ENCODE measurements around the gene PERM1. TPM values are rescaled to one million over a fixed set of nuclear protein-coding genes. Genes with fewer than 3 reads are reported as not detected.

The PERM1 gene
- total RNA-seq, 1 experiment from 2014 or later, result 0.39 TPM

GRCh38 chr1:1024149-1024770 is 42.4 kb upstream of the PERM1 start:
- ChIA-PET POLR2A (interaction anchor here (1.1 kb wide), 1 partner anchor 40 kb away, joined by 3 read pairs; no protein-coding TSS in a partner anchor), CTCF (no interaction called here), RAD21 (ENCODE audit: low non-redundant PET in 1 of 2, low total read pairs in 2 of 2, uncharacterized antibody in 2 of 2, unreplicated experiment in 2 of 2) (no interaction called here)
- TF ChIP-seq RAD21 (IDR thresholded peaks at IDR 0.05; ENCODE audit: low read depth) (no peak), SIN3A (IDR thresholded peaks at IDR 0.05; ENCODE audit: low read depth) (no peak), JUND (IDR thresholded peaks at IDR 0.05) (no peak)
- TF ChIP-seq, protein P1, sequence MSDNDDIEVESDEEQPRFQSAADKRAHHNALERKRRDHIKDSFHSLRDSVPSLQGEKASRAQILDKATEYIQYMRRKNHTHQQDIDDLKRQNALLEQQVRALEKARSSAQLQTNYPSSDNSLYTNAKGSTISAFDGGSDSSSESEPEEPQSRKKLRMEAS (IDR thresholded peaks at IDR 0.05), result no peak
- TF ChIP-seq, protein P2, sequence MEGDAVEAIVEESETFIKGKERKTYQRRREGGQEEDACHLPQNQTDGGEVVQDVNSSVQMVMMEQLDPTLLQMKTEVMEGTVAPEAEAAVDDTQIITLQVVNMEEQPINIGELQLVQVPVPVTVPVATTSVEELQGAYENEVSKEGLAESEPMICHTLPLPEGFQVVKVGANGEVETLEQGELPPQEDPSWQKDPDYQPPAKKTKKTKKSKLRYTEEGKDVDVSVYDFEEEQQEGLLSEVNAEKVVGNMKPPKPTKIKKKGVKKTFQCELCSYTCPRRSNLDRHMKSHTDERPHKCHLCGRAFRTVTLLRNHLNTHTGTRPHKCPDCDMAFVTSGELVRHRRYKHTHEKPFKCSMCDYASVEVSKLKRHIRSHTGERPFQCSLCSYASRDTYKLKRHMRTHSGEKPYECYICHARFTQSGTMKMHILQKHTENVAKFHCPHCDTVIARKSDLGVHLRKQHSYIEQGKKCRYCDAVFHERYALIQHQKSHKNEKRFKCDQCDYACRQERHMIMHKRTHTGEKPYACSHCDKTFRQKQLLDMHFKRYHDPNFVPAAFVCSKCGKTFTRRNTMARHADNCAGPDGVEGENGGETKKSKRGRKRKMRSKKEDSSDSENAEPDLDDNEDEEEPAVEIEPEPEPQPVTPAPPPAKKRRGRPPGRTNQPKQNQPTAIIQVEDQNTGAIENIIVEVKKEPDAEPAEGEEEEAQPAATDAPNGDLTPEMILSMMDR (IDR thresholded peaks at IDR 0.05 in 2 of 3, conservative IDR thresholded peaks at IDR 0.05 in 1 of 3; ENCODE audit: borderline replicate concordance in 1 of 3, insufficient read depth in 1 of 3, low read depth in 2 of 3, low read length in 2 of 3), result no peak
- Histone ChIP-seq H3K36me3 (ENCODE audit: control insufficient read depth in 1 of 2, insufficient read depth in 2 of 2, low read length in 2 of 2) (peaks cover 0 to 23% of the 10 kb centered on the region in 2 experiments; a peak in 2 of 4 replicates), H3K27ac (ENCODE audit: low read depth, low read length) (peak overlapping the region; percentile 87), H3K9me3 (ENCODE audit: control insufficient read depth in 1 of 2, insufficient read depth in 1 of 2, low read depth in 1 of 2, low read length in 2 of 2) (no peaks in the 10 kb centered on the region), H3K4me2 (ENCODE audit: low read length) (peak overlapping the region; percentile 98), H3K79me2 (ENCODE audit: insufficient read depth, low read length) (peaks cover 77% of the 10 kb centered on the region), H3K9ac (ENCODE audit: low read length) (peak overlapping the region; percentile 67), H2AFZ (ENCODE audit: low read depth, low read length, poor library complexity, severe bottlenecking) (no peak overlapping the region), H3K4me1 (ENCODE audit: control insufficient read depth in 1 of 2, insufficient read depth in 2 of 2, low read length in 2 of 2) (peaks cover 33 to 52% of the 10 kb centered on the region in 2 experiments), H4K20me1 (ENCODE audit: insufficient read depth) (no peaks in the 10 kb centered on the region), H3K4me3 (replicated peaks in 1 of 2; ENCODE audit: low read depth in 1 of 2, low read length in 2 of 2) (peak overlapping the region; percentile 15 to 40), H3K9me2 (ENCODE audit: insufficient read depth) (no peaks in the 10 kb centered on the region), H3K27me3 (ENCODE audit: insufficient read depth, low read length) (no peaks in the 10 kb centered on the region)
- ATAC-seq (peak; percentile 0; the same call in 1 of the 2 replicates), DNase-seq (ENCODE audit: low read depth, low spot score) (no peak)
- intact Hi-C loops (cut with micrococcal nuclease), result no loop called here
- BruUV-seq (replicated peaks), result no TSS peak

DNA sequence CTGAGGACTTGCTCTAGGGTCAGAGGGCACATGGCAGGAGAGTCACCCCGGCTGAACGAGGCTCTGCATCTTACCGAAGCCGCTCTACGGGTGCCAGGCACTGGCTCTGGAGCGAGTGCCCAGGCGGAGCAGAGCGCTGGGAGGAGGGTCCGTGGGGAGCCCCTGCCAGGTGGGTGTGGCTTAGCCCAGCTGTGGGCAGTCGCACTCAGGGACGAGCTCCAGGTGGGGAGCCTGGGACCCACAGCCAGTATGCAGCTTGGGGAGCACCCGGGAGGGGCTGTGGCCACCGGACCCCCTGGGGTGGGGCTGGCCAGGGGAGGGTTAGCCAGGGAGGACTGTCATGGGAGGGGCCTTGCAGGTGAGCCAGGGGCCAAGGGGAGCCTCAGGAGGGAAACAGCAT is 41.8 kb upstream of the PERM1 start:
- Histone ChIP-seq H3K9me2 (ENCODE audit: insufficient read depth) (no peaks in the 10 kb centered on the region), H3K9ac (ENCODE audit: low read length) (peak overlapping the region; percentile 67), H3K4me1 (ENCODE audit: control insufficient read depth in 1 of 2, insufficient read depth in 2 of 2, low read length in 2 of 2) (peaks cover 38 to 58% of the 10 kb centered on the region in 2 experiments), H3K79me2 (ENCODE audit: insufficient read depth, low read length) (peaks cover 74% of the 10 kb centered on the region), H3K4me3 (replicated peaks in 1 of 2; ENCODE audit: low read depth in 1 of 2, low read length in 2 of 2) (0 out of 4 replicates have a peak overlapping the region, but pooled peaks of 1 of the 2 experiments have one; percentile 40), H3K36me3 (ENCODE audit: control insufficient read depth in 1 of 2, insufficient read depth in 2 of 2, low read length in 2 of 2) (peaks cover 0 to 23% of the 10 kb centered on the region in 2 experiments; a peak in 2 of 4 replicates), H4K20me1 (ENCODE audit: insufficient read depth) (no peaks in the 10 kb centered on the region), H3K27ac (ENCODE audit: low read depth, low read length) (peak overlapping the region; percentile 87), H2AFZ (ENCODE audit: low read depth, low read length, poor library complexity, severe bottlenecking) (no peak overlapping the region), H3K4me2 (ENCODE audit: low read length) (peak overlapping the region; percentile 98), H3K9me3 (ENCODE audit: control insufficient read depth in 1 of 2, insufficient read depth in 1 of 2, low read depth in 1 of 2, low read length in 2 of 2) (no peaks in the 10 kb centered on the region), H3K27me3 (ENCODE audit: insufficient read depth, low read length) (no peaks in the 10 kb centered on the region)
- CTCF ChIA-PET, result no interaction called here
- BruUV-seq (replicated peaks), result no TSS peak
- intact Hi-C loops (cut with micrococcal nuclease), result no loop called here
- ATAC-seq, result no peak
- no peak for DNase-seq (ENCODE audit: low read depth, low spot score)
- RAD21 ChIA-PET (ENCODE audit: low non-redundant PET in 1 of 2, low total read pairs in 2 of 2, uncharacterized antibody in 2 of 2, unreplicated experiment in 2 of 2), result no interaction called here
- POLR2A ChIA-PET, result interaction anchor here (1.1 to 1.6 kb wide), 2 partner anchors 17 to 40 kb away, joined by 3 read pairs; no protein-coding TSS in a partner anchor
- TF ChIP-seq YY1 (IDR thresholded peaks at IDR 0.05; ENCODE audit: extremely low read depth, insufficient replicate concordance, low read depth, low read length), result no peak
- TF ChIP-seq SIN3A (IDR thresholded peaks at IDR 0.05; ENCODE audit: low read depth), result no peak
- TF ChIP-seq REST (IDR thresholded peaks at IDR 0.05; ENCODE audit: low read depth), result no peak
- no peak for TF ChIP-seq EZH2 (IDR thresholded peaks at IDR 0.05)
- TF ChIP-seq EGR1 (IDR thresholded peaks at IDR 0.05; ENCODE audit: low read depth), result no peak
- TF ChIP-seq, protein P3, sequence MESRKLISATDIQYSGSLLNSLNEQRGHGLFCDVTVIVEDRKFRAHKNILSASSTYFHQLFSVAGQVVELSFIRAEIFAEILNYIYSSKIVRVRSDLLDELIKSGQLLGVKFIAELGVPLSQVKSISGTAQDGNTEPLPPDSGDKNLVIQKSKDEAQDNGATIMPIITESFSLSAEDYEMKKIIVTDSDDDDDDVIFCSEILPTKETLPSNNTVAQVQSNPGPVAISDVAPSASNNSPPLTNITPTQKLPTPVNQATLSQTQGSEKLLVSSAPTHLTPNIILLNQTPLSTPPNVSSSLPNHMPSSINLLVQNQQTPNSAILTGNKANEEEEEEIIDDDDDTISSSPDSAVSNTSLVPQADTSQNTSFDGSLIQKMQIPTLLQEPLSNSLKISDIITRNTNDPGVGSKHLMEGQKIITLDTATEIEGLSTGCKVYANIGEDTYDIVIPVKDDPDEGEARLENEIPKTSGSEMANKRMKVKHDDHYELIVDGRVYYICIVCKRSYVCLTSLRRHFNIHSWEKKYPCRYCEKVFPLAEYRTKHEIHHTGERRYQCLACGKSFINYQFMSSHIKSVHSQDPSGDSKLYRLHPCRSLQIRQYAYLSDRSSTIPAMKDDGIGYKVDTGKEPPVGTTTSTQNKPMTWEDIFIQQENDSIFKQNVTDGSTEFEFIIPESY (IDR thresholded peaks at IDR 0.05; ENCODE audit: extremely low read depth, insufficient replicate concordance, low read length), result no peak
- TF ChIP-seq JUND (IDR thresholded peaks at IDR 0.05), result no peak

Measured in HCT116 (cell line).